T-helper 22 cell (primary cell): ENCODE results near the gene SURF2.
"Not testable (repeated sequence)": the region's sequence is repeated elsewhere in the genome, so short reads cannot be mapped to it uniquely, and the experiment has no call there.

Experiments used
- DNase-seq: peaks from one replicate; pipeline ENCODE4 v3.0.0-alpha.2; 2020; ENCODE audit warnings: low read depth

SURF2 gene

GRCh38 chr9:133377280-133377679 is 20.9 kb downstream of the SURF2 start:
- DNase-seq = not testable (repeated sequence)

GRCh38 chr9:133377721-133378216 is 21.4 kb downstream of the SURF2 start:
- DNase-seq = no peak

GRCh38 chr9:133378408-133378962 is 22.1 kb downstream of the SURF2 start:
- no peak for DNase-seq

- no peak for DNase-seq
Measured at GRCh38 chr9:133379153-133380086, 23.1 kb downstream of the SURF2 start.

- DNase-seq = no peak
Measured at GRCh38 chr9:133380734-133381133, 24.4 kb downstream of the SURF2 start.

- no peak for DNase-seq
Measured at GRCh38 chr9:133382507-133383141, 26.3 kb downstream of the SURF2 start.

- DNase-seq = no peak
Measured at GRCh38 chr9:133383438-133383837, 27.1 kb downstream of the SURF2 start.

- no peak for DNase-seq
Measured at GRCh38 chr9:133384736-133385321, 28.5 kb downstream of the SURF2 start.

GRCh38 chr9:133385452-133385851 is 29.1 kb downstream of the SURF2 start:
- no peak for DNase-seq

GRCh38 chr9:133386338-133386737 is 30.0 kb downstream of the SURF2 start:
- DNase-seq = no peak

GRCh38 chr9:133387680-133388079 is 31.3 kb downstream of the SURF2 start:
- no peak for DNase-seq

- no peak for DNase-seq
Measured at GRCh38 chr9:133389025-133389557, 32.7 kb downstream of the SURF2 start.

GRCh38 chr9:133389562-133389961 is 33.2 kb downstream of the SURF2 start:
- no peak for DNase-seq

GRCh38 chr9:133390713-133391112 is 34.4 kb downstream of the SURF2 start:
- no peak for DNase-seq

- DNase-seq = not testable (repeated sequence)
Measured at GRCh38 chr9:133391449-133391848, 35.1 kb downstream of the SURF2 start.

GRCh38 chr9:133392308-133392707 is 36.0 kb downstream of the SURF2 start:
- DNase-seq = not testable (repeated sequence)

GRCh38 chr9:133393399-133393798 is 37.0 kb downstream of the SURF2 start:
- DNase-seq = no peak

GRCh38 chr9:133394687-133395271 is 38.4 kb downstream of the SURF2 start:
- no peak for DNase-seq

GRCh38 chr9:133396952-133397351 is 40.6 kb downstream of the SURF2 start:
- no peak for DNase-seq

GRCh38 chr9:133397370-133397769 is 41.0 kb downstream of the SURF2 start:
- DNase-seq = no peak

- no peak for DNase-seq
Measured at GRCh38 chr9:133397895-133398294, 41.5 kb downstream of the SURF2 start.

- DNase-seq = no peak
Measured at GRCh38 chr9:133400292-133400691, 43.9 kb downstream of the SURF2 start.
